Stomach smooth muscle (tissue), 2 donors: ENCODE measurements around the gene TRIO.
A peak's percentile ranks its signal among the peaks of the same experiment; 100 is the strongest.

ENCODE experiments used
- H3K27ac ChIP-seq: one replicate; pipeline ENCODE4 v1.7.0; 2013; ENCODE audit warnings: mild to moderate bottlenecking, low read length, inconsistent platforms
- H3K27me3 ChIP-seq, 2 donors: one replicate each; pipeline ENCODE4 v1.7.0; 2013; ENCODE audit warnings: low read length in 2 of 2; ENCODE audit not compliant: insufficient read depth in 2 of 2, control insufficient read depth in 1 of 2
- H3K36me3 ChIP-seq, 2 donors: one replicate each; pipeline ENCODE4 v1.7.0; 2013; ENCODE audit warnings: low read length in 2 of 2; ENCODE audit not compliant: control insufficient read depth in 2 of 2, insufficient read depth in 2 of 2
- H3K4me1 ChIP-seq: one replicate; pipeline ENCODE4 v1.7.0; 2013; ENCODE audit warnings: low read length; ENCODE audit not compliant: control insufficient read depth, insufficient read depth
- H3K4me3 ChIP-seq, 2 donors: one replicate each; pipeline ENCODE4 v1.7.0; 2013; ENCODE audit warnings: low read length in 2 of 2
- H3K9ac ChIP-seq, 2 donors: one replicate each; pipeline ENCODE4 v1.7.0; 2013; ENCODE audit warnings: low read length in 2 of 2, mild to moderate bottlenecking in 1 of 2
- H3K9me3 ChIP-seq, 2 donors: one replicate each; pipeline ENCODE4 v1.7.0; 2013; ENCODE audit warnings: low read length in 2 of 2; ENCODE audit not compliant: control insufficient read depth in 2 of 2
- donor health status: healthy.
- donor health status: Pancreatic carcinoma.

The TRIO gene

DNA sequence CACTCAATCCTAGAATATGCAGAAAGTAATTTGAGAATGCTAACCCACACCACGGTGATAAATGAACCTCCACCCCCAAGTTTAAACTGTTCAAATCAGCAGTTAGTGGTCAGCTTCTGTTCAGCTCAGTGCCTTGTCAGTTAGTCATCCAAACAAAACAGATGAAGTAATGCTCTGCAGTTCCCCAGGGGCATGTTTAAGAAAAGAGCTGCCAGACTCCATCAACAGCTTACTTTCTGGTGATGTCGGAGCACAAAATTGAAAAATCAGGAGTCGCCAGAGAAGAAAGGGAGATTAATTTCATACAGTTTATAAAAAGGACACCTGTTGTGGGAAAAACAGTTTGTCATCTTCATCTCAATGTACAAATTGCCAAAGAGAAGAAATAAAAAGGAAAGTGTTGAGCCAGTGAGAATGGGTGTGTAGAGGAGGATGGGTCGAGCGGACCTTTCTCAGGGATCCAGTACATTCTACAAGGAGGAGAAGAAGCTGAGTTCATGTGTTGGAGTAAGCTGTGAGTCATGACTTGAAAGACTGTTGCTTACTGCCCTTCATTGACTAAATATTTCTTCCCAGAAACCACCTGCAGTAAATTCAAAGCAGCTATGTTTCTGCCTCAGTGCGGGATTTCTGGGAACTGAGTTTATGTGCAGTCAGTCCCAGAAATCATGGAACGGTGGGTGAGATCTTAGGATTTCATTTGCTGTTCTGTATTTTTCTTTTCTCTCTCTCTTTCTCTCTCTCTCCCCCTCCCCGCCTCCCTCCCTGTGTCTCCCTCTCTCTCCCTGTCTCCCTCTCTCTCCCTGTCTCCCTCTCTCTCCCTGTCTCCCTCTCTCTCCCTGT, 13.7 kb downstream of the TRIO start:
- no peaks in the 10 kb centered on the region for H3K27me3 ChIP-seq
- peak overlapping the region; percentile 54 to 57 for H3K4me3 ChIP-seq
- peak overlapping the region; percentile 73 to 84 for H3K9ac ChIP-seq
- no peaks in the 10 kb centered on the region for H3K36me3 ChIP-seq
- H3K27ac ChIP-seq = peak overlapping the region; percentile 80
- H3K4me1 ChIP-seq = peaks cover 37% of the 10 kb centered on the region
- H3K9me3 ChIP-seq = no peaks in the 10 kb centered on the region

GRCh38 chr5:14157493-14157782, 14.3 kb downstream of the TRIO start:
- H3K4me3 ChIP-seq = peak overlapping the region; percentile 29 to 54
- H3K36me3 ChIP-seq = no peaks in the 10 kb centered on the region
- H3K27me3 ChIP-seq = no peaks in the 10 kb centered on the region
- H3K27ac ChIP-seq = peak overlapping the region; percentile 80
- no peaks in the 10 kb centered on the region for H3K9me3 ChIP-seq
- H3K9ac ChIP-seq = peak overlapping the region; percentile 73 to 84
- H3K4me1 ChIP-seq = peaks cover 39% of the 10 kb centered on the region

DNA sequence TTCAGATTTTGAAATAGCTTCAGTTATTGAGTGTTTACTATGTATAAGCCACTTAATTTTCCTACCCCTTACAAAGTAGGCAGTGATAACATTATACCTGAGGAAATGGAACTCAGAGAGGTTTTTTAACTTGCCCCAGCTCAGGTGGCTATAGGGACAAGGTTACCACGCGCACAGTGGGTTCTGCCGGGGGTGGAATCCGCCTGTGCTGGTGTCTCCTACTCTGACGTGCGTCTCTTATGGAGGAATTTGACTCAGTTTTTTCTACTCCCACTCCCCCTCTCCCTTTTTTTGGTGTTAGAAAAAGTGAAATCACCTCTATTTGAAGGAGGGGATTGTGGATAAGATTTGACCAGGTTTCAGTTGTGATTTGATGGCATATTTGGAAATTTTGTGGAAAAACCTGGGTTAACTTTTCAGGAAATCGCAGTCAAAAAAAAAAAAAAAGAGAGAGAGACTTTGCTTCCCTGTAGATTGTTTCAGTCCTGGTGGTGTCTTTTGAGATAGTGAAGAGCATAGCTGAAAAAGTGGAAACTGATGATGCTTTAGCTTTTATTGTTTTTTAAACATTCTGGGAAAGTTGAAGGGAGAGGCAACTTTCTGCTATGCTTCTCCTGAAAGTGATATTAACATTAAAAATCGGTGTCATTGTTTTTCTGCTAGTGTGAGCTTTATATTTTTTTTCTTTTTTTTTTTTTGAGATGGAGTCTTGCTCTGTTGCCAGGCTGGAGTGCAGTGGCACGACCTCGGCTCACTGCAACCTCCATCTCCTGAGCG, 15.9 kb downstream of the TRIO start:
- peaks cover 29% of the 10 kb centered on the region for H3K4me1 ChIP-seq
- no peak overlapping the region for H3K4me3 ChIP-seq
- H3K27ac ChIP-seq = no peak overlapping the region
- no peaks in the 10 kb centered on the region for H3K36me3 ChIP-seq
- H3K9me3 ChIP-seq = no peaks in the 10 kb centered on the region
- no peaks in the 10 kb centered on the region for H3K27me3 ChIP-seq
- H3K9ac ChIP-seq = no peak overlapping the region

DNA sequence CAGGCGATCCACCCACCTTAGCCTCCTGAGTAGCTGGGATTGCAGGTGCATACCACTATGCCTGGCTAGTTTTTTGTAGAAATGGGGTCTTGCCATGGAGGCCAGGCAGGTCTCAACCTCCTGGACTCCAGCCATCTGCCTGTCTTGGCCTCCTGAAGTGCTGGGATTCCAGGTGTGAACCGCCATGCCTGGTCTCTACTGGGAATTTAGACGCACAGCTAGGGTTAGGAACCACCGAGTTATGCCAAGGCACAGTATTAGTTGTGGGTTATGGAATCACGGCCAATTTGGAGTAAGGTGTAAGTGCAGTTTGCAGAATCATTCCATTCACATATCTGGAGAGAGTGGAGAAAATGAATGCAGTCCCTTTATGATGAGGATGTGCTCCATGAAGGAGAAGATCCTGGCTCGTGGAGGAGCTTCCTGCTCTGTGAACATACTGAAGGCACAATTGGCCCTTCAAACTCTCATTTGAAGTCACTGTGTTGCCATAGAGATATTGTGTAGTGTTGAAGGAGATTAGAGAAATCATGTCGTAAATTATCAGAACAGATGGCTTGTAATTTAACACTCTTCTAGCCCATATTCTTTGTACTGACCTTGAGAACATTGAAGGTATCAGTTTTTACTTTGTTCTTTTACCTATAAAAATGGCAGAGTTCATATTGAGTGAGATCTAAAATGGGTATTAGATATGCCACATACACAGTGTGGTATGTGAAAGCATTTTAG, 18.8 kb downstream of the TRIO start:
- peaks cover 0 to 3% of the 10 kb centered on the region in 2 donors for H3K9me3 ChIP-seq

GRCh38 chr5:14164164-14165163, 21.3 kb downstream of the TRIO start:
- Histone ChIP-seq H3K9ac (no peak overlapping the region), H3K9me3 (peaks cover 0 to 3% of the 10 kb centered on the region in 2 donors), H3K4me1 (peaks cover 37% of the 10 kb centered on the region), H3K27me3 (no peaks in the 10 kb centered on the region), H3K36me3 (no peaks in the 10 kb centered on the region), H3K4me3 (no peak overlapping the region), H3K27ac (no peak overlapping the region)

More for the DNA sequence above, 18.8 kb downstream of the TRIO start:
- H3K4me3 ChIP-seq = no peak overlapping the region
- no peaks in the 10 kb centered on the region for H3K36me3 ChIP-seq
- H3K9ac ChIP-seq = no peak overlapping the region
- H3K27ac ChIP-seq = no peak overlapping the region
- peaks cover 32% of the 10 kb centered on the region for H3K4me1 ChIP-seq
- H3K27me3 ChIP-seq = no peaks in the 10 kb centered on the region

DNA sequence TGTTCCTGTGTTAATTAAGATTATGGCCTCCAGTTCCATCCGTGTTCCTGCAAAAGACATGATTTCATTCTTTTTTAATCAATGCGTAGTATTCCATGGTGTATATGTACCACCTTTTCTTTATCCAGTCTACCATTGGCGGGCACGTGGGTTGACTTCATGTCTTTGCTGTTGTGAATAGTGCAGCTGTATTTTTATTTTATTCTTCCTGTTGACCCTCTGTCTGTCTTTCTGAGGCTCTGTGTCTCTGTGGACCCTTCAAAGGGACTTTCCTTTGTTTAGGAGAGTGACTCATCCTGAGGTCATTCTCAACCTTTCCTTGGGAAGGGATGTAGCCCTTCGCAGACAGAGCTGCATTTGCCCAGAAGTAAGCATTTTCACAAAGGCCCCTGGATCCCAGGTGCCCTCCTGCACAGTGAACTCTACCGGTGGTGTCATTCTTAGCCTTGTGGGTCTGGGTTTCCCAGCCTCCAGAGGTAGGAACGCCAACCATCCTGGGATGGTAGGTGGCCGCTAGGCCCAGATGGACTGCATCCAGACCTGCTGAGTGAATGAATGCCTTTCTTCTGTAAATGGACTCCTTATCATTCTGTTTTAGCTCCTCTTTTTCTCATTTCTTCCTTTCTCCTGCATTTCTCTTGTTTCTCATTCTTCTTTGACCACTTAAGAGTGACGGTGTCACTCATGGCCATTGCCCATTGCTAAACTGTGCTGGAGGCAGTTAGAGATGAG, 22.4 kb downstream of the TRIO start:
- Histone ChIP-seq H3K27me3 (no peaks in the 10 kb centered on the region), H3K4me1 (peaks cover 37% of the 10 kb centered on the region), H3K36me3 (no peaks in the 10 kb centered on the region), H3K9me3 (peaks cover 0 to 3% of the 10 kb centered on the region in 2 donors), H3K4me3 (no peak overlapping the region), H3K9ac (no peak overlapping the region), H3K27ac (peak overlapping the region; percentile 38)

DNA sequence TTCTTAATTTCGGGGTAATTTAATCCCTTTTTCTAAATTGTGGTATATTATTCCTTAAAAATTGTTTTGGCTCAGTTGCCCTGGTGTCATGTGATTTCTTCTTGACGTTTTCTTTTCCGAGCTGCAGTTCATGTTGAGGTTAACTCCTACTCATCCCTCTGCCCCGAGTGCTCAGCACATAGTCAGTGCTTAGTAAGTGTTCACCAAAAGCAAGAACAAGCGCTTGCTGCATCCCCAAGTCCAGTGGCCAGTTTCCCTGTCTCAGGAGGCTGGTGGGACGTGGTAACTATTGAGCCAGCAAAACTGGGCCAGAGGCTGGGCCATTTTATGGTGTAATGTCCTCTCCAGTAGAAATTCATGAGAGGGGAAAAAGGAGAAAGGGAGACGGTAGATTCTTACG, 23.3 kb downstream of the TRIO start:
- H3K4me1 ChIP-seq = peaks cover 29% of the 10 kb centered on the region
- H3K27me3 ChIP-seq = no peaks in the 10 kb centered on the region
- H3K4me3 ChIP-seq = no peak overlapping the region
- no peak overlapping the region for H3K9ac ChIP-seq
- no peaks in the 10 kb centered on the region for H3K36me3 ChIP-seq
- peaks cover 0 to 3% of the 10 kb centered on the region in 2 donors for H3K9me3 ChIP-seq
- peak overlapping the region; percentile 68 for H3K27ac ChIP-seq

DNA sequence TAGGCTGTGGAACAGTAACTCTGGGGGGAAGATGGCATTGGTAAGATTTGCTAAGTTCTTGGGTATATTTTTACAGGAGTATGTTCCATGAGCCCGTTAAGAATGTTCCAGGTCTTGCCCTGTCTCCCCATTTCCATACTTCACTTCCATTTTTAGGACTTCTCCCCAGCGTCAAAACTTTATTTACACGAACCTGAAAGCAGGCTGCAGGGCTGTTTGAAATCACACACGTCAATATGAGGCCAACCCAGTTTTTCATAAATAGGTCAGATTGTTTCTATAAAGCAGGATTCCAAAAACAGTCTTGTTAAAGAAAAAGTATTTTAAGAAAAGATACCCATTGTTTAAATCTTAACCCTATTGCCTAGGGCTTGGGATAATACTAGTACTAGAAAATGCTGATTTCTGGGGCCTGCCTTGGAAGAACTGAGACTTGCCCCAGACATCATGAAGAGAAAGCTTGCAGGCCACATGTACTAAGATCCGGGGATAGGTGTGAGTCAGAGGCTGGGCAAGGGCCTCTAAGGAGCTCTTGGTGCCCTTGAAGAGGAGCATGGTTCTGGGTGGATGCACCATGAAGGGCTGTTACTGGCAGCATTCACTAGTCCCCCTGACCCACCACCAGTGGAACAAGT, 24.2 kb downstream of the TRIO start:
- Histone ChIP-seq H3K9me3 (peaks cover 0 to 3% of the 10 kb centered on the region in 2 donors), H3K4me3 (peak overlapping the region in 1 of 2 donors; percentile 5), H3K36me3 (no peaks in the 10 kb centered on the region), H3K27ac (peak overlapping the region; percentile 68), H3K27me3 (no peaks in the 10 kb centered on the region), H3K9ac (no peak overlapping the region), H3K4me1 (peaks cover 27% of the 10 kb centered on the region)

DNA sequence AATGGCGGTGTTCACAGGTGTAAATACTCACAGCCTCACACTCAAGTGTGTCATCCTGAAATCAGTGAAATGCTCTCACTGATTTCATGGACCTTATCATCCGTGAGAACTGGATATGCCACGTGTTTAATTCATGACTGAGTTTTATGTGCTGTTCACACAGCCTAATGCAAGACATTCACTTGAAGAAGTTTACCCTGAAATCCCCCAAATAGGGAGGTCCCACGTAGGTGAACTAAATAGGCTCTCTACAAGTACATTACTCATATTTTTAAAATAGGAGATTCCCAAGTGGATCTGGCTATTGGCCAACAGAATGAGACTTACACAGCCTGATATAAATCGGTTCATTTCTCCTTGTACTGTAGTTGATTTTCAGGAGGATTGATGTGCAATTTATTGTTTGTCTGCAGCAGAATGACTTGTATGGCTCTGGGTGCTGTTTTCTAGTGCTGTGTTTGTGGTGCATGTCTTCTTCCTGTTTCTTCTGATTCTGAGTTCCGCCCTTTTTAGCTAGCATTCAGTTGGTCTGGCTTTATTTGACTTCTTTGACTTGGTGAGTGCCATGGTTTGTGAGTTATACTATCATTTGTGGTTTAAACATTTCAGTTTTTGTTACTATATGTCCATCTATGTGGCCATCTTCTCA, 25.1 kb downstream of the TRIO start:
- H3K4me1 ChIP-seq = peaks cover 30% of the 10 kb centered on the region
- no peaks in the 10 kb centered on the region for H3K36me3 ChIP-seq
- H3K4me3 ChIP-seq = no peak overlapping the region
- no peak overlapping the region for H3K9ac ChIP-seq
- no peaks in the 10 kb centered on the region for H3K27me3 ChIP-seq
- H3K27ac ChIP-seq = peak overlapping the region; percentile 68
- H3K9me3 ChIP-seq = peaks cover 0 to 3% of the 10 kb centered on the region in 2 donors
